SK-N-SH treated with all-trans-retinoic acid at 6 μM for 48 hours (cell line): ENCODE data around the gene HOXC9.

Experiments
- ARNTL ChIP-seq: fragments of 450-650 bp; formaldehyde crosslinking; IDR thresholded peaks from 2 replicates; pipeline ENCODE4 v1.5.0; 2020; ENCODE audit warnings: low read depth, mild to moderate bottlenecking, moderate library complexity, borderline replicate concordance
- CREB5 ChIP-seq: fragments of 250-450 bp; sonication (Bioruptor Pico); IDR thresholded peaks from 2 replicates; pipeline ENCODE4 v1.5.1; 2020; ENCODE audit warnings: low read depth, mild to moderate bottlenecking, moderate library complexity
- CSDC2 ChIP-seq: fragments of 250-450 bp; sonication (Bioruptor Pico); IDR thresholded peaks from 2 replicates; pipeline ENCODE4 v1.5.0; 2020; ENCODE audit warnings: mild to moderate bottlenecking, moderate library complexity
- GLIS3 ChIP-seq: fragments of 250-450 bp; sonication (Bioruptor Pico); IDR thresholded peaks from 2 replicates; pipeline ENCODE4 v1.5.0; 2020; ENCODE audit warnings: mild to moderate bottlenecking, moderate library complexity
- ISL1 ChIP-seq: fragments of 250-450 bp; sonication (Bioruptor Pico); IDR thresholded peaks from 2 replicates; pipeline ENCODE4 v2.1.2; 2022; ENCODE audit warnings: mild to moderate bottlenecking, moderate library complexity
- OSR1 ChIP-seq: fragments of 250-450 bp; sonication (Bioruptor Pico); IDR thresholded peaks from 2 replicates; pipeline ENCODE4 v1.8.0; 2022; ENCODE audit warnings: moderate library complexity, mild to moderate bottlenecking, inconsistent platforms
- PATZ1 ChIP-seq: fragments of 250-450 bp; sonication (Bioruptor Pico); IDR thresholded peaks from 2 replicates; pipeline ENCODE4 v1.8.0; 2020; ENCODE audit warnings: mild to moderate bottlenecking, moderate library complexity, borderline replicate concordance
- PPARA ChIP-seq: fragments of 250-450 bp; sonication (Bioruptor Pico); IDR thresholded peaks from 2 replicates; pipeline ENCODE4 v1.5.0; 2020; ENCODE audit warnings: mild to moderate bottlenecking, borderline replicate concordance
- RARB ChIP-seq: fragments of 250-450 bp; sonication (Bioruptor Pico); IDR thresholded peaks from 2 replicates; pipeline ENCODE4 v1.8.0; 2021; ENCODE audit warnings: mild to moderate bottlenecking, moderate library complexity
- SNAI2 ChIP-seq: fragments of 250-450 bp; sonication (Bioruptor Pico); IDR thresholded peaks from 2 replicates; pipeline ENCODE4 v1.5.0; 2020; ENCODE audit warnings: mild to moderate bottlenecking, moderate library complexity
- TOX ChIP-seq: fragments of 250-450 bp; sonication (Bioruptor Pico); IDR thresholded peaks from 2 replicates; pipeline ENCODE4 v1.8.0; 2021; ENCODE audit warnings: mild to moderate bottlenecking, moderate library complexity, borderline replicate concordance
- TSHZ2 ChIP-seq: fragments of 250-450 bp; sonication (Bioruptor Pico); IDR thresholded peaks from 2 replicates; pipeline ENCODE4 v1.5.0; 2020; ENCODE audit warnings: mild to moderate bottlenecking, moderate library complexity
- ZFP3 ChIP-seq: fragments of 250-450 bp; sonication (Bioruptor Pico); IDR thresholded peaks from 2 replicates; pipeline ENCODE4 v1.5.0; 2020; ENCODE audit warnings: mild to moderate bottlenecking, moderate library complexity
- ZNF70 ChIP-seq: fragments of 450-650 bp; formaldehyde crosslinking; IDR thresholded peaks from 2 replicates; pipeline ENCODE4 v1.5.0; 2020; ENCODE audit warnings: mild to moderate bottlenecking, moderate library complexity

- TF ChIP-seq ARNTL (CRISPR knock-in tag) (no peak), TOX (CRISPR knock-in tag) (no peak), TSHZ2 (CRISPR knock-in tag) (no peak), RARB (CRISPR knock-in tag) (no peak), PATZ1 (CRISPR knock-in tag) (no peak), CREB5 (no peak), ISL1 (CRISPR knock-in tag) (no peak), PPARA (CRISPR knock-in tag) (no peak), GLIS3 (CRISPR knock-in tag) (no peak), OSR1 (no peak), ZNF70 (CRISPR knock-in tag) (no peak), ZFP3 (no peak), SNAI2 (CRISPR knock-in tag) (no peak), CSDC2 (CRISPR knock-in tag) (no peak)
Measured at GRCh38 chr12:54047160-54047963, 47.4 kb downstream of the HOXC9 start.
